HG03280 (cell line): Measurements from ENCODE around the gene DIAPH1.

ENCODE experiments used
- ATAC-seq: cut with Tn5 transposase; IDR thresholded peaks from one replicate; pipeline ENCODE4 v1.9.1; 2021; ENCODE audit warnings: mild to moderate bottlenecking, moderate library complexity; ENCODE audit not compliant: unreplicated experiment

DIAPH1 gene

GRCh38 chr5:141565826-141566570, 52.8 kb downstream of the DIAPH1 start:
- no peak for ATAC-seq

- peak; percentile 95 for ATAC-seq
Measured at GRCh38 chr5:141564216-141564692, 54.5 kb downstream of the DIAPH1 start.

GRCh38 chr5:141560725-141561483, 57.9 kb downstream of the DIAPH1 start:
- no peak for ATAC-seq

- no peak for ATAC-seq
Measured at GRCh38 chr5:141560151-141560550, 58.6 kb downstream of the DIAPH1 start.

- ATAC-seq, result no peak
Measured at GRCh38 chr5:141559461-141559860, 59.3 kb downstream of the DIAPH1 start.

- ATAC-seq, result peak; percentile 15
Measured at GRCh38 chr5:141558150-141558549, 60.6 kb downstream of the DIAPH1 start.

GRCh38 chr5:141557681-141558136, 61.1 kb downstream of the DIAPH1 start:
- ATAC-seq, result peak; percentile 86

- no peak for ATAC-seq
Measured at GRCh38 chr5:141547921-141548320, 70.9 kb downstream of the DIAPH1 start.

- no peak for ATAC-seq
Measured at GRCh38 chr5:141547488-141547887, 71.3 kb downstream of the DIAPH1 start.

- ATAC-seq, result no peak
Measured at GRCh38 chr5:141543053-141543452, 75.7 kb downstream of the DIAPH1 start.

- no peak for ATAC-seq
Measured at GRCh38 chr5:141534492-141535213, 84.1 kb downstream of the DIAPH1 start.

- no peak for ATAC-seq
Measured at GRCh38 chr5:141533897-141534296, 84.9 kb downstream of the DIAPH1 start.

GRCh38 chr5:141532726-141533125, 86.1 kb downstream of the DIAPH1 start:
- no peak for ATAC-seq

- no peak for ATAC-seq
Measured at GRCh38 chr5:141529873-141530272, 88.9 kb downstream of the DIAPH1 start.

- ATAC-seq, result peak; percentile 41
Measured at GRCh38 chr5:141529002-141529401, 89.8 kb downstream of the DIAPH1 start.

GRCh38 chr5:141528291-141528984, 90.4 kb downstream of the DIAPH1 start:
- no peak for ATAC-seq

GRCh38 chr5:141527426-141527825, 91.4 kb downstream of the DIAPH1 start:
- no peak for ATAC-seq

GRCh38 chr5:141525653-141526052, 93.1 kb downstream of the DIAPH1 start:
- no peak for ATAC-seq

GRCh38 chr5:141524604-141525597, 93.9 kb downstream of the DIAPH1 start:
- ATAC-seq, result peak; percentile 71

GRCh38 chr5:141523991-141524390, 94.8 kb downstream of the DIAPH1 start:
- ATAC-seq, result no peak
